Right forelimb (tissue), 1 donor: ENCODE data around the gene ABHD16B.

Experiments used
- DNase-seq: peaks from one replicate; pipeline ENCODE4 v3.0.0-alpha.2; 2018

The ABHD16B gene

DNA sequence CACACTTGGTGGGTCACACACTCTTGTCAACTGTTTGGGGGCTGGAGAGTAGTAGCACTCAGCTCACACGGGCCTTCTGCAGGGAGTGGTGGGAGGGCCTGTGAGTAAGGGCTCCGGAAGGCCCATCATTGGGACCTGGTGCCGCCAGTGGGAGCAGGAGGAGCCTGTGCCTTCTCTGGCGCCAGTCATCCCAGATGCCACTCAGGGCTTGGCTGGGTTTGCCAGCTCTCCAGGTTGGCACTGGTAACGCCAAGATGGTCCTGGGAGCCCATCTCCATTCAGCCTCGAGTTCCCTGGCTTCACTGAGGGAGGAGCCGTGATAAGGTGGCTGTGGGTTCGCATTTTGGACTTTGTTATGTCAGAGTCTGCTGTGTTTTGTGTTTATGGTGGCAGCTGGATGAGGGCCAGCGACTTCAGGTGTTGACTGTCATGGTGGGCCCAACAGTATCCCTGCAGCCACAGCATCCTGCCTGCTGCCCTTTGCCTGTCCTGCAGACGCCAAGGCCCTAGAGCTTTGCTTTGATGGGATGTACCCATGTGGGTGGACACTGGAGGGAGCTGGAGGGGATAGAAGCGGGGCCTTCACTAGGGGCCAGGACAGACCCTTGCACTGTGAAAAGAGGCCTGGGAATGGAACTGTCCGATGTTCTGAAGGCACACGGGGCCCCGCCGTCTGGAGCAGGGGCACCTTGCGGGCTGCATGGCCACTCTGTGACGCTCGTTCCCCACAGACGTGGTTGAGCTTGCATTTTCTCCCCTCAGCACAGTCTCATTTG is 20.3 kb downstream of the ABHD16B start:
- DNase-seq, result no peak

- no peak for DNase-seq
These were observed 21.2 kb downstream of the ABHD16B start for GRCh38 chr20:63882257-63883200.

DNA sequence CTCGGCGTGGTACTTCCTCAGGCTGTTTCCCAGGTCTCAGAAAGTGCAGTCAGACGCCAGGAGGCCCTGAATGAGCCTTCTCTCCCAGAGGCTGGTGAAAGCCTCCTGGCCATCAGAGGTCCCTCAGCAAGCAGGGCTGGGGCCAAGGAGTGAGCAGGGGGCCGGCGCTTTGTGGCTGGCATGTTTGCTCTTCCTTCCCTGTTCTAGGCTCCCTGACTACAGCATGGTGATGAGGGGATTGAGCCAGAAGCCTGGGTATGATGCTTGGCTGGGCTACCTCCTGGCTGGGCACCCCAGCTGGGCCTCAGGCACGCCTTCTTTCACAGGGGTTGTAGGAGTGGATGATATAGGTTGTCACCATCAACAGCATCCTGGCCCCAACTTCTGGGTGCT is 21.9 kb downstream of the ABHD16B start:
- no peak for DNase-seq

- DNase-seq, result no peak
These were observed 23.4 kb downstream of the ABHD16B start for GRCh38 chr20:63884506-63885263.

GRCh38 chr20:63885264-63886053 is 24.2 kb downstream of the ABHD16B start:
- DNase-seq, result no peak

GRCh38 chr20:63886054-63886419 is 24.7 kb downstream of the ABHD16B start:
- no peak for DNase-seq

DNA sequence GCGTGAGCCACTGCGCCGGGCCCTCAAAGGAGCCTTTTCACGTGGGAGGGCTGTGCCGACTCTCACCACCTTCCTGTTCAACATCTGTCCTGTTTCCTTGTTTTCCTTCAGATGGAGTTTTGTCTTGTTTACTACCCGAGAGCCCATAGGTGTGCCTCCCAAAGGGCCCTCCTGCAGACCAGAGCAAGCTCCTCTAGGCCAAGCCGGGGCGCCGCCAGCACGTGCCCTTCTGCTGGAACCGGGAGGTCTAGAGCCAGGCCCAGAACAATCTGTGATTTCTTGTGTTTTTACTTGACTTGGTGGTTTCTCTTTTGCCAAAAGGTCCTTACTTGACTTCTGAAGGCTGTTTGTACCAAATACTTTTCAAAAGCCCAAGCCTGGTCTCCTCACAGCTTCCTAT is 25.6 kb downstream of the ABHD16B start:
- no peak for DNase-seq

- no peak for DNase-seq
These were observed 28.2 kb downstream of the ABHD16B start for GRCh38 chr20:63889241-63890200.

DNA sequence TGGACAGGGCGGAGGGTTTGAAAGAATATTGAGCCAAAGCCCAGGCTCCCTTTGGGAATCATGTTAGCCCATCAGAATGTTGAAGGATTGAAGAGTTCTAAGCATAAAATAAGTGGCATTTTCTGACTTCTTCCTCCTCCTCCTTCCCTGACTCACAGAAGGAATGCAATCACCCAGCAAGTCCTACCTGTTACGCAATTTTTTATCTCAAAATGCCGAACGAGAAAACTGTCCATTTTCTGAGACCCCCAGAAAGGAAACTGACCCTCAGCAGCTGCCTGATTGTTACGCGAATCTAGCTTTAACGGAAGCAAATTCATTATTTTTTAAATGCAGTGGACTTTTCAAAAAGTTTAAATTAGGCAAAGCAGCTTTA is 28.9 kb downstream of the ABHD16B start:
- no peak for DNase-seq

GRCh38 chr20:63890616-63891015 is 29.3 kb downstream of the ABHD16B start:
- no peak for DNase-seq

- DNase-seq, result no peak
These were observed 30.0 kb downstream of the ABHD16B start for GRCh38 chr20:63891061-63892002.

DNA sequence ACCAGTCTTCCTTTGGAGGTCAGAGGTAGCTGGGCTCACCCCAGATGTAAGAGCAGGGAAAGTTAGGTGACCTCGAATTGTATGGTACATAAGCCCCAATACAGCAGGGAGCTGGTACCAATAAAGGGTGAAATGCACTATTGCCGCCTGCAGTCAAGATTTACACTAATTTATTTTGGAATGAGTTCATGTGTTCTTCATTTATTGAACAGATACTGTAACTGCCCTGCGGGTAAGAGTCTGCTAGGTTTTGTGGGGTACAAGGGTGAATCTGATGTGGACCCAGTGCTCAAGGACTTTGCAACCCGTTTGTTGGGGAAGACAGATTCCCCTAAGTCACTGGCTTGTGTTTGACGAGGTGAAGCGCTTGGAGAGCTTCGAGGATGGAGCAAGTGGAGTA is 31.1 kb downstream of the ABHD16B start:
- no peak for DNase-seq

DNA sequence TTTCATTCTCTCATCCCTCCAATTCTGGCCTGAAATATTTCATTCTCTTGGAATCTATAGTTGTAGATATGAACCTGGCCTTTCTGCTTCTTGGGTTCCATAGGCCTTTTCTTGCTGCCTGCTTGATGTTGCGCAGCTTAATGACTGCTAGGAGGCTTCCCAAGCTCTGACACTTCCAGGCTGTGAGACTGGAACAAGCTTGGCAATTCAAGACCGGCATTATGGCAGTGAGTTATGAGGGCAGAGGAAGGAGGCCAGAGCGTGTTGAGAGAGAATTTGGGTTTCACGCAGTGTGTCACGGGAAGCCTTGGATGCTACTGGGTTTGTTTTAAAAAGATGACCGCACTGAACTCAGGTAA is 32.7 kb downstream of the ABHD16B start:
- DNase-seq, result no peak

DNA sequence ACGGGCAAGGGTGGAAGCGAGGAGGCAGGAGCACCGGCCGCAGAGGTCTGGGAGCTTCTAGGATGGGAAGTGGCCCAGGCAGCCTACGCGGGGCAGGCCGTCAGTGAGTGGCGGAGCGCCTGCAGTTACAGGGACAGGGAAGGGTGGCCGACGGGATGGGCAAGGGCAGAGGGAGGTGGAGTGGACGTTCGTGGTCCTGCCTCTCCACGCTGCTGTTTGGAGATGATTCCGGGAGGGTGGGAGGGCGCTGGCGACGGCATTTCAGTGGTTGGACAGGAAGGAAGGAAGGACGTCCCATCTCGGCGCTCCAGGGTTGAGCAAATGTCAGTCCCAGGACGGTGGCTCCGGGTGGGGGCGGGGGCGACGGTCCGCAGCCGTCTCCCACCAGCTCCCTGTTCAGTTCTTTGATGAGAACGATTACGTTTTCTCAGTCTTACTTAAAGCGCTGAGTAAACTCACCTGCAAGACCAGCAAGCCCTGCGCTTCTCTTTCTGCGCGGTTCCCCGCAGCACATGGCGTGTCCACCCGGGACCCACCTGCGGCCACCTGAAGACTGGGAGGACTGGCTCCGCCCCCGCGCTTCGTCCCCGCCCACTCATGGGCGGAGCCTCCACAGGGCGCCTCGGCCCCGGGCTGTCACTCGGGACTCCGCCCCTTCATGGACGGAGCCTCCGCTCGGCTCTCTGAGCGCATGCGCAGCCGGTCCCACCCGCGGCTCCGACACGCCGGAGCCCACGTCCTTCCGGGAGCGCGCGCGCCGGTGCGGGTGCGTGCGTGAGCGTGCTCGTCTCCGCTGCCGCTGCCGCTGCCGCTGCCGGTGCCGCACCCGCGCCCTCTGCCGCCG is 33.3 kb downstream of the ABHD16B start, which contains the start of gene DNAJC5:
Gene DNAJC5, plus strand, starts transcription at position 769 of the 844 bp plus-strand sequence. CDS start 33,220 bp downstream, outside the sequence.
- DNase-seq, result peak; percentile 95

- no peak for DNase-seq
These were observed 34.1 kb downstream of the ABHD16B start for GRCh38 chr20:63895202-63895951.

- DNase-seq, result no peak
These were observed 34.6 kb downstream of the ABHD16B start for GRCh38 chr20:63895952-63896263.

DNA sequence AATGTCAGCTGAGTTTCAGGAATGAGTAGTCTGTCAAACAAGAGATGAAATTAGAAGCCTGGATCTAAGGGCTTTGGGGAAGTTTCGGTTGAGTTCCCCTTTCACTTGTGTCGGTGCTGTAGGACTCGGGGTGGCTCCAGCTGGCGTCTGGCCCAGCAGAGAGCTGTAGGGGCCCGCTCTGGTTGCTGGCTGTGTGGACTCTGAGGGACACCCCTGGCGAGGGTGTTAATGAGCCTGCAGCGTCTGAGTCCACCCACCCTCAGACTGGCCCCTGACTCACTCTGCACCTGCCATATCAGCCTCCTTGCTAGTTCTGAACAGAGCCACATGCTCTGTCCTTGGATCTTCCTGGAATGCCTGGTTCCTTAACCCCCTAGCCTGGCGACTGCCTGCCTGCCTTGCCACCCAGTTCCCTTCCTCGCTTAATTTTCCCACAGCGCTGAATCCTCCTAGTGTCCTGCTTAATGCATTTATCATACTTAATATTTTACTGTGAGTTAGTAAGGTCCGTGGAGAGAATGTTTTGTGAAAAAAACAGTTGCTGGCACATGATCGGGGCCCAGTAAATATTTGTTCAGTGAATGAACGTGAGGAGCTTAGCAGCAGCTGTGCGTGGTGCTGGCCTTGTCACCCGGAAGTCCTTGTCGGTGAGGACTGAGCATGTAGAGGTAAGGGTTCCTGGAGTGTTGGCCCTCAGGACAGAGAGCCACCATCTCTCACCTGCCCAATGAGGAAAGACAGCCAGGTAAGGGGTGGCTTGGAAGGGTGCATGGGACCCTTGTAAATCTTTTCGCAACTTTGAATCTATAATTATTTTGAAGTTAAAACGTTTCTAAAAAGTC is 35.2 kb downstream of the ABHD16B start:
- no peak for DNase-seq
